Brain pericyte (primary cell): ENCODE results near the gene DET1.
"Not testable (repeated sequence)": the region's sequence is repeated elsewhere in the genome, so short reads cannot be mapped to it uniquely, and the experiment has no call there.

Experiments
- DNase-seq: peaks from one replicate; pipeline ENCODE4 v3.0.0-alpha.2; 2012; ENCODE audit warnings: low read depth, low spot score

Gene DET1

GRCh38 chr15:88546248-88547129, at the start of gene DET1:
TSS of gene DET1 (minus strand) at chr15:88546681. CDS start at chr15:88531705, 14,976 bp downstream.
- peak; percentile 77 for DNase-seq

GRCh38 chr15:88591384-88591783, 44.9 kb upstream of the DET1 start:
- no peak for DNase-seq

DNA sequence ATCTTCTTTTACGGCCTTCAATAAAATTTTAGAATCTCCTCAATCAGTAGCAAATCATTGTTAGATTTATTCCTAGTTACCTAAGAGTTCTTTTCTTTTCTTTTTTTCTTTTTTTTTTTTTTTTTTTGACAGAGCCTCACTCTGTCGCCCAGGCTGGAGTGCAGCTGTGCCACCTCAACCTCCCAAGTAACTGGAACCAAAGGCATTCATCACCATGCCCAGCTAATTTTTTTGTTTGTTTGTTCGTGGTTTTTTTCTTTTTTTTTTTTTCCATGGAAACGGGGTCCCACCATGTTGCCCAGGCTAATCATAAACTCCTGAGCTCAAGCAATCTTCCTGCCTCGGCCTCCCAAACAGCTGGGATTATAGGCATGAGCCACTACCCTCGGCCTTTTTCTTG, 44.3 kb upstream of the DET1 start:
- no peak for DNase-seq

DNA sequence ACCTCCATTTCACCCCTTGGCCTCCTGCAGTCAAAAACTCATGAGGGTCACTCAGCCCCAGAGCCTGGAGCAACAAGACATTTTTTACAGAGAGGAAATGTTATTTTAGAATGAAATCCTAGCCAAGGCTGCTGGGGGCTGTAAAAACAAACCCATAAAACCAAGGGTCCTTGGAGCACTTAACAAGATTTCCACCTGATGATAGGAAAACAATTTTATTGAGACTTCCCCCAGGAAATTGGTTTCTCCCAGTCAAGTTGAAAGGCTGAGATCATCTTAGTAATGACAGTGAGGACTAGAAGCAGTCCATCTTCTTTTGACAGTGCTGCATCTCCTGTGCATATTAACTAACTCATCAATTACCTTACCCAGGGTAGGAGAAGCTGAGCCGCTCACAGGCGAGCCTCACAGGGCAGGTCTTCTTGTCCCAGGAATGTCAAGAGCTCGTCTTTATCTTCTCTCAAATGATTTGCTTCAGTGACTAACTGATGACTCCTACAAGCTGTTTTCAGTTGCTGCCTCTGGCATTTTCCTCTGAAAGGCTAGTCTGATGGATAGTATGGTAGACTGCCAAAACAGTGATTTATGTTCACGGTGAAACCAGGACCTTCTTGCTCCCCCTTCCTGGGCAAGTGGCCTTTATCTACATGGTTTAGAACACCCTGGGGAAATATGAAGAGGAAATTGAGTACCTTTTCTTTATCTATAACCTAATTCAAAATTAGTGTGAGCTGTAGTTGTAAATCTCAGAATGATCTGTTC, 40.1 kb upstream of the DET1 start:
- DNase-seq = no peak

GRCh38 chr15:88580532-88580931, 34.1 kb upstream of the DET1 start:
- no peak for DNase-seq

GRCh38 chr15:88579322-88579721, 32.8 kb upstream of the DET1 start:
- DNase-seq = no peak

DNA sequence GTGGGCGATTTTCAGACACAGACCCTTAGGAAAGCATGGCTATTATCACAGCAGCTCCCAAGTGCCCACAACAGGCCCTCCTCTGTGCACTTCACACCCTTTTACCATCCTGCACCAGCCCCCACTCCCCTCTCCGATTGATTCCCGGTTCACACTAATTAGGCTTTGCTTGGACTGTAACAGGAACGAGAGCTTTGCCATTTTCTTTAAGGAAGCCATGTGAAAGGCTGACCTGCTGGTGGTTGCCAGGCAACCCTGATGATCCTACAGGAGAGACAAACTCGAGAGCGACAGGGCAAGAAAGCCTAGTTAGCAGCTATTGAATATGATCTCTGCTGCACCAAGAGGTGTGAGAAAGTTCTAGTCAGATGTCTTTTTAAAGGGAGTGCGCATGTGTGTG, 28.2 kb upstream of the DET1 start:
- no peak for DNase-seq

DNA sequence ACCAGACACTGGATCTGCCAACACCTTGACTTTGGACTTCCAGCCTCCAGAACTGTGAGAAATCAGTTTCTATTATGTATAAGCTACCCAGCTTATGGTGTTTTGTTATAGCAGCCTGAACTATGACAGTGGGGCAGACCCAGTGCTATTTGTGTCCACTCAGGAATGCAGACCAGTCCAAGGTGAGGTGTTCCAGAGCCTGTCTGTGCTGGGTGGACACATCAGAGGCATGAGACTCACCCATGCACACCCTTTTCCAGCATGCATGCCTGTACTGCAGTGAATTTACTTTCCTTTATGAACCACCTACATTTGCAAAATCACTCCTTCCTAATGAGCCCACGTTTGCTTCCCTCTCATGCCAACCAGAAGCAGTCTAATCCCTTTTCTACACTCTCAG, 27.6 kb upstream of the DET1 start:
- no peak for DNase-seq

- no peak for DNase-seq
Measured at GRCh38 chr15:88571852-88572259, 25.4 kb upstream of the DET1 start.

- no peak for DNase-seq
Measured at GRCh38 chr15:88571153-88571851, 24.8 kb upstream of the DET1 start.

DNA sequence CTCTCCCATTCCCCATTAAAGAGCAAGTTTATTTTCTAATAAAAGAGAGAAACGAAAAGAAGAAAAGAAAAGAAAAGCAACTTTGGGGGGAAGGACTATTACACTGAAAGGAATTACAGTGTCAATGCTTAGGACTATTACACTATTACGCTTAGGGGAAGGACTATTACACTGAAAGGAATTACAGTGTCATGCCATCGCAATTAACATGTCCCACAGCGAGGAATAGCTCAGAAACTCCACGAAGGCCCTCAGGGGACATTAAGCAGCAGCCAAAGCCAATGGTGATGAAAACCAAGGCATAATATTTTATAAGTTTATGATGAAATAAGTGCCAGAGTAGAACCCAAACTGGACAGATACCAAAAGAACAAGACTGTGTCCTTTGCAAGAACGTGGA, 22.1 kb upstream of the DET1 start:
- DNase-seq = no peak

DNA sequence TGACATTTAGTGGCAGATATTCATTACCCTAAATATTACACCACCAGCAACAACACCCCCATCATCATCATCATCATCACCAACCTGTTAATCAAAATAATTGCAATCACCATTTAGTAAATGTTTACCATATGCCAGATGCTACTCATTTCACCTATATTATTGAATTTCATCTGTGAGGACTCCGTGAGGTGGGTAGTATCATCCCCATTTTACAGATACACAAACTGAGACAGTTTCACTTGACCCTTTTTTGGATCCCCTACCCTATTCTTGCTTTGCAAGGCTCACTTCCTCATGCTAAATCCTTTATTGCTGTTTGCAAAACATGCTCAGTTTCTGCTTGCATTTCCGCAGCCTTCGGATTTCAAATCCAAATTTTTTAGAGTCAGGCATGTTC, 18.3 kb upstream of the DET1 start:
- DNase-seq = no peak

DNA sequence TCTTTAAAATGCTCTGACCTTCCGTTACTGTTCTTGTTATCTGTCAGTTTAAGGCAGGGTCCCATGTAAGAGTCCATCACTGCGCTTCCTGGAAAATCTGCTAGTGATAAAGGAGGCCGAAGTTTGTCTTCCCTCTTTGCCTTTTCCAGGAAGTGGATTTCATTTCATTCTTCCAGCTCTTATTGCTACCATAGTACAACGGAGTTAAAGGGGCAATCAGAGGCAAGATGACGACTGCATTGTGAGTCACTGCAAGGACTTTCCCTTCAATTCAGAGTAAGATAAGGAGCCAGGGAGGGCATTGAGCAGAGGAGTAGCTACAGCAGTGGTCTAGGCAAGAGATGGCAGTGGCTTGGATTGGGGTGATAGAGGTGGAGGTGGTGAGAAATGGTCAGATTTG, 17.2 kb upstream of the DET1 start:
- DNase-seq = no peak

DNA sequence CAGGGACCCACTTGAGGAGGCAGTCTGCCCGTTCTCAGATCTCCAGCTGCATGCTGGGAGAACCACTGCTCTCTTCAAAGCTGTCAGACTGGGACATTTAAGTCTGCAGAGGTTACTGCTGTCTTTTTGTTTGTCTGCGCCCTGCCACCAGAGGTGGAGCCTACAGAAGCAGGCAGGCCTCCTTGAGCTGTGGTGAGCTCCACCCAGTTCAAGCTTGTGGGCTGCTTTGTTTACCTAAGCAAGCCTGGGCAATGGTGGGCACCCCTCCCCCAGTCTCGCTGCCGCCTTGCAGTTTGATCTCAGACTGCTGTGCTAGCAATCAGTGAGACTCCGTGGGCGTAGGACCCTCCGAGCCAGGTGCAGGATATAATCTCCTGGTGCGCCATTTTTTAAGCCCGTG, 13.1 kb upstream of the DET1 start:
- DNase-seq = not testable (repeated sequence)

DNA sequence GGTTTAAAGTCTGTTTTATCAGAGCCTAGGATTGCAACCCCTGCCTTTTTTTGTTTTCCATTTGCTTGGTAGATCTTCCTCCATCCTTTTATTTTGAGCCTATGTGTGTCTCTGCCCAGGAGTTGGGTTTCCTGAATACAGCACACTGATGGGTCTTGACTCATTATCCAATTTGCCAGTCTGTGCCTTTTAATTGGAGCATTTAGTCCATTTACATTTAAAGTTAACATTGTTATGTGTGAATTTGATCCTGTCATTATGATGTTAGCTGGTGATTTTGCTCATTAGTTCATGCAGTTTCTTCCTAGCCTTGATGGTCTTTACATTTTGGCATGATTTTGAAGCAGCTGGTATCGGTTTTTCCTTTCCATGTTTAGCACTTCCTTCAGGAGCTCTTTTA, 11.5 kb upstream of the DET1 start:
- not testable (repeated sequence) for DNase-seq

DNA sequence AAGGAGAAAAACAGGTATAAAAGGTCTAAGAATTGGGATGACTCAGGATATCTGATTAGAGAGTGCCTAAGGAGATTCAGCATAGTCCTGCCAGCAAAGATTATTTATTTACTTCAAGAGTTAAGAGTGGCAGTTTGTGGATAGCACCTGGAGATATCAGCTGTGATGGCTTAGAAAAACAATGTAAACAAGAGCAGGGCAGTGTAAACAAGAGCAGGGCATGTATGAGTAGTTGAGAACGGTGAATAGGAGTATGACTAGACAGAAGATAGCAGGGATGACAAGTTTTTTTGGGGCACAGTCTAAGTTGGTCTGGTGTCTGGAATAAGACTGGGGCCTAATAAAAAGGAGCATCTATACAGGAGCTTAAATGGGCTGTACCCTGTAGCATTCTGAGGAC, 1.5 kb upstream of the DET1 start:
- not testable (repeated sequence) for DNase-seq

- not testable (repeated sequence) for DNase-seq
Measured at GRCh38 chr15:88545578-88546247, 768 bp downstream of the DET1 start.

DNA sequence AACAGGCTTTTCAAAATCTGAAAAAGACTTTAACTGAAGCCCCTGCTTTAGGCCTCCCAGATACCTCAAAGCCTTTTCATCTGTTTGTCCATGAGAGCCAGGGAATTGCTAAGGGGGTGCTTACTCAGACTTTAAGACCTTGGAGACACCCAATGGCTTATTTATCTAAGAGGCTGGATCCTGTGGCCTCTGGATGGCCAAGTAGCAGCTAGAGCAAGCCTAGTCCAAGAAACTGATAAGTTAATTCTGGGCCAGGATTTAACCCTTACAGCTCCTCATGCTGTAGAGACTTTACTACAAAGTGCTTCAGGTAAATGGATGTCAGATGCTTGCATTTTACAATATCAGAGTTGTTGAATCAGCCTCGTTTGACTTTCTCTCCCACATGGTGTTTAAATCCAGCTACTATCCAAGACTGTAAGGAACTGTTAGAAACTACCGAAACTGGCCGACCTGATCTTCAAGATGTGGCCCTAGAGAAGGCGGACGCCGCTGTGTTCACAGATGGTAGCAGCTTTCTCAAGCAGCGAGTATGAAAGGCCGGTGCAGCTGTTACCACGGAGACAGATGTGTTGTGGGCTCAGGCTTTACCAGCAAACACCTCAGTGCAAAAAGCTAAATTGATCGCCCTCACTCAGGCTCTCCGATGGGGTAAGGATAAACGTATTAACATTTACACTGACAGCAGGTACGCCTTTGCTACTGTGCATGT, 3.3 kb downstream of the DET1 start:
- no peak for DNase-seq

GRCh38 chr15:88542342-88542733, 4.1 kb downstream of the DET1 start:
- DNase-seq = no peak

DNA sequence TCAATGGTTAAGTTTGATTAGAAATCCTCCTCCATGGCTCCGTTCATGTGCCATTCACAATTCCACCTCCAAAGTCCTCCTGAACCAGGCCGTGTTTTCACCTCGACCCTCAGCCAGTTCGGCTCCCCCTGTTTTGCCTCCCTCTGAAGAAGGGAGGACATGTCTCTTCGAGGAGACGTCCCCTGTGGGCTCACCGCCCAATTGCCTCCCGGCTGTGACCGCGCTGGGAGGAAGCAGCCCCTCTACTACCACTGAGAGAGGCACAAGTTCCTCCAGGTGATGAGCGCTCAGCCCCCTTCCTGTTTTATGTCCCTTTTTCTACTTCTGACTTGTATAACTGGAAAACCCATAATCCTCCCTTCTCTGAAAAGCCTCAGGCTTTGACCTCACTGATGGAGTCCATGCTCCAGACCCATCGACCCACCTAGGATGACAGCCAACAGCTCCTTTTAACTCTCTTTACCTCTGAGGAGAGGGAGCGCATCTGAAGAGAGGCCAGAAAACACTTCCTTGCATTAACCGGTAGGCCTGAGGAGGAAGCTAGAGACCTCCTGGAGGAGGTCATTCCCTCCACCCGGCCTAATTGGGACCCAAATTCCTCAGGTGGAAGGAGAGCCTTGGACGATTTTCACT, 4.7 kb downstream of the DET1 start:
- DNase-seq = no peak

GRCh38 chr15:88541111-88541510, 5.4 kb downstream of the DET1 start:
- DNase-seq = not testable (repeated sequence)
